ENCODE measurements around the gene ANKMY1.

GRCh38 chr2:240530181-240530580 is 27.6 kb downstream of the ANKMY1 start:
- TF ChIP-seq CTCF (conservative IDR thresholded peaks at IDR 0.05; ENCODE audit: low read length) (no peak), EZH2phosphoT487 (IDR thresholded peaks at IDR 0.05; ENCODE audit: borderline replicate concordance) (no peak)
